Measurements from ENCODE around the gene CRBN.

CRBN gene
- 130 to 165 reads per million in 2 donors for total RNA-seq

GRCh38 chr3:3179407-3180094 lies at the start of gene CRBN:
CRBN (minus strand) TSS chr3:3179691; CDS start chr3:3179687, 4 bp downstream.
- peak; percentile 76 for DNase-seq

- no peak for DNase-seq
These were observed 48.1 kb upstream of the CRBN start for GRCh38 chr3:3227640-3228039.

GRCh38 chr3:3221528-3221927 lies 42.0 kb upstream of the CRBN start:
- DNase-seq = no peak

- no peak for DNase-seq
These were observed 36.9 kb upstream of the CRBN start for GRCh38 chr3:3216401-3216800.

GRCh38 chr3:3212781-3213440 lies 33.4 kb upstream of the CRBN start:
- no peak for DNase-seq

GRCh38 chr3:3209714-3210113 lies 30.2 kb upstream of the CRBN start:
- DNase-seq = no peak

GRCh38 chr3:3209057-3209456 lies 29.6 kb upstream of the CRBN start:
- no peak for DNase-seq

GRCh38 chr3:3201611-3202010 lies 22.1 kb upstream of the CRBN start:
- no peak for DNase-seq

- no peak for DNase-seq
These were observed 21.2 kb upstream of the CRBN start for GRCh38 chr3:3200632-3201212.

- DNase-seq = no peak
These were observed 19.8 kb upstream of the CRBN start for GRCh38 chr3:3199306-3199705.

GRCh38 chr3:3196148-3196861 lies 16.8 kb upstream of the CRBN start:
- DNase-seq = no peak

- DNase-seq = no peak
These were observed 15.4 kb upstream of the CRBN start for GRCh38 chr3:3194861-3195260.

GRCh38 chr3:3192286-3192675 lies 12.8 kb upstream of the CRBN start:
- no peak for DNase-seq

- DNase-seq = no peak
These were observed 12.3 kb upstream of the CRBN start for GRCh38 chr3:3191675-3192285.

- DNase-seq = no peak
These were observed 10.5 kb upstream of the CRBN start for GRCh38 chr3:3189961-3190360.

- DNase-seq = no peak
These were observed 9.7 kb upstream of the CRBN start for GRCh38 chr3:3189102-3189727.

- no peak for DNase-seq
These were observed 5.4 kb upstream of the CRBN start for GRCh38 chr3:3184876-3185275.

- no peak for DNase-seq
These were observed 965 bp upstream of the CRBN start for GRCh38 chr3:3180456-3180855.

- no peak for DNase-seq
These were observed 778 bp downstream of the CRBN start for GRCh38 chr3:3178498-3179328.

GRCh38 chr3:3177861-3178497 lies 1.5 kb downstream of the CRBN start:
- no peak for DNase-seq

GRCh38 chr3:3172627-3173026 lies 6.9 kb downstream of the CRBN start:
- DNase-seq = no peak

All from activated gamma-delta T cell (primary cell).